Keratinocyte (primary cell): ENCODE data around the gene WFS1. TPM values are rescaled to one million over a fixed set of nuclear protein-coding genes. Genes with fewer than 3 reads are reported as not detected.

ENCODE experiments used
- DNase-seq: peaks from one replicate; pipeline ENCODE4 v3.0.0-alpha.2; 2011; ENCODE audit warnings: low read depth, missing footprints, low spot score
- FAIRE-seq: peaks from 2 replicates; lab custom pipeline; 2011; peaks lifted over from hg19 to GRCh38; lab: Jason Lieb, UNC
- H2AFZ ChIP-seq: 2 replicates; pipeline ENCODE4 v1.6.0; 2012; ENCODE audit warnings: low read length, control low read depth, inconsistent platforms; ENCODE audit not compliant: control insufficient read depth
- H3K27ac ChIP-seq: 2 replicates; pipeline ENCODE4 v1.5.1; 2011; ENCODE audit warnings: low read length; ENCODE audit not compliant: control insufficient read depth, insufficient read depth
- H3K27me3 ChIP-seq: 3 replicates; pipeline ENCODE4 v1.6.0; 2011; ENCODE audit warnings: low read length; ENCODE audit not compliant: control insufficient read depth, insufficient read depth; ENCODE audit errors: extremely low read depth
- H3K36me3 ChIP-seq, 2 experiments: 2 replicates in 1 of 2; 3 replicates in 1 of 2; pipeline ENCODE4 v1.5.1; 2011; ENCODE audit warnings: low read length in 2 of 2, mild to moderate bottlenecking in 1 of 2; ENCODE audit not compliant: control insufficient read depth in 2 of 2, insufficient read depth in 2 of 2; ENCODE audit errors: extremely low read depth in 1 of 2
- H3K4me1 ChIP-seq: 3 replicates; pipeline ENCODE4 v1.5.1; 2011; ENCODE audit warnings: low read length; ENCODE audit not compliant: control insufficient read depth, insufficient read depth; ENCODE audit errors: extremely low read depth
- H3K4me2 ChIP-seq: 3 replicates; pipeline ENCODE4 v1.6.0; 2011; ENCODE audit warnings: low read depth, low read length; ENCODE audit not compliant: control insufficient read depth, insufficient read depth; ENCODE audit errors: extremely low read depth
- H3K4me3 ChIP-seq, 3 experiments: fragments of 200-600 bp in 1 of 3; sonication (generic) in 1 of 3; 2 replicates in 2 of 3; 3 replicates in 1 of 3; pipeline ENCODE4 v1.5.1; 2011 to 2016; ENCODE audit warnings: low read length in 3 of 3, mild to moderate bottlenecking in 3 of 3, control low read depth in 2 of 3, inconsistent platforms in 1 of 3, low read depth in 1 of 3, mixed read lengths in 1 of 3, mixed run types in 1 of 3, moderate library complexity in 1 of 3; ENCODE audit not compliant: control insufficient read depth in 2 of 3, insufficient read depth in 2 of 3; ENCODE audit errors: extremely low read depth in 1 of 3
- H3K79me2 ChIP-seq: 2 replicates; pipeline ENCODE4 v1.6.0; 2012; ENCODE audit warnings: low read length; ENCODE audit not compliant: control insufficient read depth, insufficient read depth
- H3K9ac ChIP-seq: 3 replicates; pipeline ENCODE4 v1.6.0; 2011; ENCODE audit warnings: low read length; ENCODE audit not compliant: control insufficient read depth, insufficient read depth; ENCODE audit errors: extremely low read depth
- H3K9me1 ChIP-seq: 3 replicates; pipeline ENCODE4 v1.6.0; 2011; ENCODE audit warnings: low read length; ENCODE audit not compliant: control insufficient read depth, insufficient read depth; ENCODE audit errors: extremely low read depth
- H3K9me3 ChIP-seq: 2 replicates; pipeline ENCODE4 v1.5.1; 2012; ENCODE audit warnings: low read depth, low read length; ENCODE audit not compliant: control insufficient read depth
- H4K20me1 ChIP-seq: 3 replicates; pipeline ENCODE4 v1.6.0; 2011; ENCODE audit warnings: low read length; ENCODE audit not compliant: control insufficient read depth, insufficient read depth; ENCODE audit errors: extremely low read depth
- EZH2 ChIP-seq: IDR thresholded peaks from one replicate; pipeline ENCODE4 v1.6.1; 2012; ENCODE audit warnings: inconsistent platforms, mild to moderate bottlenecking, low read length, moderate library complexity
- dilution Hi-C: fragments of 300-500 bp; cut with MboI; formaldehyde crosslinking; loops from one replicate; pipeline ENCODE4 v1.7.0; 2020; ENCODE audit warnings: low sequenced_read_pairs; ENCODE audit not compliant: extremely low pct_ligation_motif_present
- polyA plus RNA-seq, 5 experiments: library from polyadenylated mRNA; depleted of rRNA in 3 of 5; stranded (reverse) in 3 of 5; stranded (forward) in 1 of 5; unstranded in 1 of 5; fragments of >200 nt; gene quantifications; 1 replicate in 1 of 5; 2 replicates in 3 of 5; 3 replicates in 1 of 5; pipeline versions ENCODE4 v1.2.1 to v1.2.3, GENCODE V29; 2011 to 2012; ENCODE audit warnings: missing spikeins in 2 of 5, low read depth in 1 of 5, low replicate concordance in 1 of 5
- TF ChIP-seq, protein P1 (sequence below), 3 experiments: IDR thresholded peaks in 1 of 3; conservative IDR thresholded peaks in 1 of 3; optimal IDR thresholded peaks in 1 of 3; 2 replicates in 2 of 3; 3 replicates in 1 of 3; pipeline versions ENCODE3 to v1.5.1; 2011; ENCODE audit warnings: low read length in 3 of 3, mild to moderate bottlenecking in 3 of 3, moderate library complexity in 2 of 3, control low read depth in 1 of 3, inconsistent platforms in 1 of 3; ENCODE audit not compliant: insufficient read depth in 2 of 3; ENCODE audit errors: extremely low read depth in 1 of 3

WFS1 gene
- polyA plus RNA-seq, 1 donor (not counting 4 experiments of a cell fraction or from before 2014, with no cell fraction given) = 7.0 TPM

DNA sequence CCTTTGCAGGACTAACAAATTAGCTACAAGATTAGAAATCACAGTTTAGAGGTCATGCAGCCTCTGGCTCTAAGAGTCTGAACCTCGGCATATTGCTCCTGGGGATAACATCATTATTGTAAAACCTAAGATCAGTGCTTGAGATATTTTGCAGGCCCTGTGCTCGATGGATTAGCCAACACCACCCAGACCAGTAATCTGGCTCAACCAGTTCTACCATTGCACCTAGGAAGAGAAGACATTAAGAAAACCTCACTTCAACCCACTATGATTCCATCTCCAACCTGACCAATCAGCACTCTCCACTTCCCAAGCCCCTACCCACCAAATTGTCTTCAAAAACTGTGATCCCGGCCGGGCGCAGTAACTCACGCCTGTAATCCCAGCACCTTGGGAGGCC lies 43.6 kb downstream of the WFS1 start:
- Histone ChIP-seq H3K4me2 (no peak overlapping the region), H3K27ac (no peak overlapping the region), H4K20me1 (no peaks in the 10 kb centered on the region), H3K4me1 (no peaks in the 10 kb centered on the region), H3K79me2 (no peaks in the 10 kb centered on the region), H3K27me3 (peaks cover 22% of the 10 kb centered on the region), H3K36me3 (no peaks in the 10 kb centered on the region), H2AFZ (no peak overlapping the region), H3K9me1 (no peaks in the 10 kb centered on the region), H3K9ac (no peak overlapping the region), H3K9me3 (no peaks in the 10 kb centered on the region), H3K4me3 (no peak overlapping the region)
- dilution Hi-C loops = no loop called here
- FAIRE-seq (no peak), DNase-seq (no peak)
- TF ChIP-seq, protein P1, sequence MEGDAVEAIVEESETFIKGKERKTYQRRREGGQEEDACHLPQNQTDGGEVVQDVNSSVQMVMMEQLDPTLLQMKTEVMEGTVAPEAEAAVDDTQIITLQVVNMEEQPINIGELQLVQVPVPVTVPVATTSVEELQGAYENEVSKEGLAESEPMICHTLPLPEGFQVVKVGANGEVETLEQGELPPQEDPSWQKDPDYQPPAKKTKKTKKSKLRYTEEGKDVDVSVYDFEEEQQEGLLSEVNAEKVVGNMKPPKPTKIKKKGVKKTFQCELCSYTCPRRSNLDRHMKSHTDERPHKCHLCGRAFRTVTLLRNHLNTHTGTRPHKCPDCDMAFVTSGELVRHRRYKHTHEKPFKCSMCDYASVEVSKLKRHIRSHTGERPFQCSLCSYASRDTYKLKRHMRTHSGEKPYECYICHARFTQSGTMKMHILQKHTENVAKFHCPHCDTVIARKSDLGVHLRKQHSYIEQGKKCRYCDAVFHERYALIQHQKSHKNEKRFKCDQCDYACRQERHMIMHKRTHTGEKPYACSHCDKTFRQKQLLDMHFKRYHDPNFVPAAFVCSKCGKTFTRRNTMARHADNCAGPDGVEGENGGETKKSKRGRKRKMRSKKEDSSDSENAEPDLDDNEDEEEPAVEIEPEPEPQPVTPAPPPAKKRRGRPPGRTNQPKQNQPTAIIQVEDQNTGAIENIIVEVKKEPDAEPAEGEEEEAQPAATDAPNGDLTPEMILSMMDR (optimal IDR thresholded peaks at IDR 0.05 in 1 of 3, IDR thresholded peaks at IDR 0.05 in 1 of 3, conservative IDR thresholded peaks at IDR 0.05 in 1 of 3; ENCODE audit: extremely low read depth in 1 of 3, insufficient read depth in 2 of 3, low read length in 3 of 3) = no peak
- no peak for TF ChIP-seq EZH2

GRCh38 chr4:6316461-6317003 lies 46.9 kb downstream of the WFS1 start:
- TF ChIP-seq, protein P1 (optimal IDR thresholded peaks at IDR 0.05 in 1 of 3, IDR thresholded peaks at IDR 0.05 in 1 of 3, conservative IDR thresholded peaks at IDR 0.05 in 1 of 3; ENCODE audit: extremely low read depth in 1 of 3, insufficient read depth in 2 of 3, low read length in 3 of 3) = no peak
- TF ChIP-seq EZH2 = no peak
- Histone ChIP-seq H3K36me3 (peaks cover 0 to 2% of the 10 kb centered on the region in 2 experiments), H3K79me2 (no peaks in the 10 kb centered on the region), H2AFZ (no peak overlapping the region), H3K9me1 (no peaks in the 10 kb centered on the region), H3K9ac (no peak overlapping the region), H4K20me1 (no peaks in the 10 kb centered on the region), H3K4me2 (no peak overlapping the region), H3K9me3 (no peaks in the 10 kb centered on the region), H3K27me3 (no peaks in the 10 kb centered on the region), H3K27ac (no peak overlapping the region), H3K4me3 (no peak overlapping the region), H3K4me1 (no peaks in the 10 kb centered on the region)
- dilution Hi-C loops = no loop called here
- DNase-seq (no peak), FAIRE-seq (no peak)
